H1 (cell line): Measurements from ENCODE around the gene C2orf66. TPM values are rescaled to one million over a fixed set of nuclear protein-coding genes. Genes with fewer than 3 reads are reported as not detected.

Experiments used
- CTCF ChIA-PET: fragments of 300-600 bp; sonication (Branson Sonifier 250); formaldehyde crosslinking; loops from one replicate; lab custom pipeline; 2021; ENCODE audit not compliant: partially characterized antibody; lab: Charles Lee
- POLR2A ChIA-PET: fragments of 300-600 bp; sonication (Branson Sonifier 250); formaldehyde crosslinking; loops from one replicate; lab custom pipeline; 2021; ENCODE audit warnings: inconsistent platforms; ENCODE audit not compliant: partially characterized antibody; lab: Charles Lee
- DNase-seq, 2 experiments: peaks; one replicate each; pipeline versions ENCODE4 v3.0.0 to v3.0.0-alpha.2; 2010 to 2022; ENCODE audit warnings: low spot score in 2 of 2, low read depth in 1 of 2, mixed read lengths in 1 of 2
- FAIRE-seq: peaks from 2 replicates; lab custom pipeline; 2011; peaks lifted over from hg19 to GRCh38; lab: Jason Lieb, UNC
- H2AFZ ChIP-seq: 2 replicates; pipeline ENCODE4 v1.8.1; 2012; ENCODE audit warnings: low read length, inconsistent platforms
- H2AK5ac ChIP-seq: 2 replicates; pipeline ENCODE4 v1.6.1; 2013; ENCODE audit warnings: low read depth, low read length
- H2BK120ac ChIP-seq: replicated peaks from 2 replicates; pipeline ENCODE3; 2013; ENCODE audit warnings: low read depth, low read length, inconsistent platforms
- H2BK12ac ChIP-seq: 2 replicates; pipeline ENCODE4 v1.6.1; 2013; ENCODE audit warnings: low read depth, low read length
- H2BK15ac ChIP-seq: 2 replicates; pipeline ENCODE4 v1.6.1; 2013; ENCODE audit warnings: low read length
- H2BK20ac ChIP-seq: 2 replicates; pipeline ENCODE4 v1.6.1; 2013; ENCODE audit warnings: low read length
- H2BK5ac ChIP-seq: 2 replicates; pipeline ENCODE4 v1.6.1; 2013; ENCODE audit warnings: low read depth, low read length
- H3K14ac ChIP-seq: 2 replicates; pipeline ENCODE4 v1.6.1; 2013; ENCODE audit warnings: inconsistent platforms; ENCODE audit not compliant: insufficient read length
- H3K18ac ChIP-seq: 2 replicates; pipeline ENCODE4 v1.6.1; 2013; ENCODE audit warnings: low read length; ENCODE audit errors: extremely low read depth
- H3K23ac ChIP-seq: 2 replicates; pipeline ENCODE4 v1.6.1; 2013; ENCODE audit warnings: inconsistent platforms; ENCODE audit not compliant: insufficient read length
- H3K23me2 ChIP-seq: 2 replicates; pipeline ENCODE4 v1.6.1; 2013; ENCODE audit warnings: low read depth, low read length
- H3K27ac ChIP-seq: 2 replicates; pipeline ENCODE4 v1.6.1; 2011; ENCODE audit warnings: low read depth, low read length, inconsistent platforms
- H3K27me3 ChIP-seq, 4 experiments: replicated peaks in 1 of 4; 1 replicate in 1 of 4; 2 replicates in 3 of 4; pipeline versions ENCODE4 v1.6.1 to v1.8.1; 2011 to 2013; ENCODE audit warnings: low read length in 3 of 4, mild to moderate bottlenecking in 3 of 4, inconsistent platforms in 2 of 4, mixed read lengths in 2 of 4, moderate library complexity in 1 of 4; ENCODE audit not compliant: control insufficient read depth in 3 of 4, insufficient read depth in 3 of 4; ENCODE audit errors: extremely low read depth in 1 of 4
- H3K36me3 ChIP-seq, 4 experiments: 2 replicates each; pipeline versions ENCODE4 v1.6.1 to v1.8.1; 2011 to 2013; ENCODE audit warnings: mild to moderate bottlenecking in 4 of 4, low read length in 3 of 4, moderate library complexity in 2 of 4, control low read depth in 1 of 4, inconsistent platforms in 1 of 4; ENCODE audit not compliant: insufficient read depth in 4 of 4, control insufficient read depth in 2 of 4
- H3K4ac ChIP-seq: replicated peaks from 2 replicates; pipeline ENCODE3; 2013; ENCODE audit warnings: low read length, low read depth, mixed read lengths, inconsistent platforms; ENCODE audit not compliant: insufficient read length
- H3K4me1 ChIP-seq, 4 experiments: replicated peaks in 1 of 4; 1 replicate in 1 of 4; 2 replicates in 3 of 4; pipeline versions ENCODE4 v1.6.1 to v1.8.1; 2011 to 2013; ENCODE audit warnings: low read length in 3 of 4, inconsistent platforms in 2 of 4, mixed read lengths in 1 of 4; ENCODE audit not compliant: insufficient read depth in 4 of 4, control insufficient read depth in 3 of 4
- H3K4me2 ChIP-seq, 2 experiments: 2 replicates each; pipeline versions ENCODE4 v1.6.1 to v1.8.1; 2011 to 2013; ENCODE audit warnings: low read depth in 2 of 2, low read length in 2 of 2, control low read depth in 1 of 2, inconsistent platforms in 1 of 2, mild to moderate bottlenecking in 1 of 2; ENCODE audit not compliant: insufficient read depth in 1 of 2
- H3K4me3 ChIP-seq, 4 experiments: fragments of 200-600, 300-600 bp in 1 of 4; sonication (generic), shearing (Covaris generic), sonication (Bioruptor Twin) in 1 of 4; 2 replicates each; pipeline versions ENCODE4 v1.5.1 to v1.8.1; 2011 to 2016; ENCODE audit warnings: low read length in 4 of 4, low read depth in 3 of 4, control low read depth in 2 of 4, inconsistent platforms in 2 of 4, mild to moderate bottlenecking in 2 of 4, mixed read lengths in 1 of 4, moderate library complexity in 1 of 4; ENCODE audit not compliant: insufficient read depth in 2 of 4; ENCODE audit errors: extremely low read depth in 1 of 4
- H3K56ac ChIP-seq: replicated peaks from 2 replicates; pipeline ENCODE3; 2013; ENCODE audit warnings: low read depth, mild to moderate bottlenecking, mixed read lengths, low read length, inconsistent platforms; ENCODE audit not compliant: insufficient read length
- H3K79me1 ChIP-seq: 2 replicates; pipeline ENCODE4 v1.6.1; 2013; ENCODE audit warnings: low read depth, low read length, control low read depth
- H3K79me2 ChIP-seq, 2 experiments: 2 replicates each; pipeline versions ENCODE4 v1.6.1 to v1.8.1; 2012 to 2013; ENCODE audit warnings: low read length in 2 of 2, mild to moderate bottlenecking in 2 of 2, inconsistent platforms in 1 of 2; ENCODE audit not compliant: insufficient read depth in 2 of 2, control insufficient read depth in 1 of 2
- H3K9ac ChIP-seq, 4 experiments: replicated peaks in 1 of 4; 1 replicate in 1 of 4; 2 replicates in 3 of 4; pipeline versions ENCODE4 v1.6.1 to v1.8.1; 2011 to 2013; ENCODE audit warnings: low read depth in 3 of 4, low read length in 3 of 4, control low read depth in 2 of 4, mild to moderate bottlenecking in 2 of 4, moderate library complexity in 2 of 4, inconsistent platforms in 1 of 4; ENCODE audit errors: extremely low read depth in 1 of 4
- H3K9me3 ChIP-seq, 2 experiments: 2 replicates each; pipeline versions ENCODE4 v1.6.1 to v1.8.1; 2012 to 2013; ENCODE audit warnings: mild to moderate bottlenecking in 2 of 2, moderate library complexity in 2 of 2, control low read depth in 1 of 2, inconsistent platforms in 1 of 2, low read depth in 1 of 2, low read length in 1 of 2, mixed read lengths in 1 of 2; ENCODE audit not compliant: insufficient read depth in 2 of 2
- H4K20me1 ChIP-seq, 2 experiments: replicated peaks in 1 of 2; 2 replicates each; pipeline versions ENCODE3 to v1.8.1; 2011 to 2013; ENCODE audit warnings: inconsistent platforms in 2 of 2, low read length in 2 of 2, mild to moderate bottlenecking in 1 of 2; ENCODE audit not compliant: insufficient read depth in 2 of 2, control insufficient read depth in 1 of 2
- H4K5ac ChIP-seq: 2 replicates; pipeline ENCODE4 v1.6.1; 2013; ENCODE audit warnings: low read length, low read depth, mixed read lengths, inconsistent platforms; ENCODE audit not compliant: insufficient read length
- H4K8ac ChIP-seq: 2 replicates; pipeline ENCODE4 v1.8.0; 2013; ENCODE audit warnings: mild to moderate bottlenecking, moderate library complexity, low read length, inconsistent platforms; ENCODE audit not compliant: insufficient read depth; ENCODE audit errors: extremely low read depth
- H4K91ac ChIP-seq: replicated peaks from 2 replicates; pipeline ENCODE3; 2013; ENCODE audit warnings: low read length, mixed read lengths, inconsistent platforms; ENCODE audit not compliant: insufficient read length
- EGR1 ChIP-seq: IDR thresholded peaks from 2 replicates; pipeline ENCODE4 v1.6.1; 2011; ENCODE audit warnings: low read depth, low read length, borderline replicate concordance
- EP300 ChIP-seq, 2 experiments: IDR thresholded peaks; 1 replicate in 1 of 2; 2 replicates in 1 of 2; pipeline ENCODE4 v1.6.1; 2011 to 2012; ENCODE audit warnings: low read depth in 2 of 2, low read length in 2 of 2, mild to moderate bottlenecking in 2 of 2, borderline replicate concordance in 1 of 2, inconsistent platforms in 1 of 2, moderate library complexity in 1 of 2
- PHF8 ChIP-seq: fragments of 200-600 bp; sonication (generic); conservative IDR thresholded peaks from 2 replicates; pipeline ENCODE4 v1.7.1; 2012; ENCODE audit warnings: low read depth, mild to moderate bottlenecking, inconsistent platforms, low read length, moderate library complexity
- WGBS, 2 experiments: shearing (Covaris generic) in 1 of 2; methylation state at CpG; one replicate each; pipeline versions ENCODE4 v1.1.6 to v1.1.7; 2013 to 2015; ENCODE audit warnings: low lambda C conversion rate in 2 of 2, mixed read lengths in 2 of 2, inconsistent platforms in 1 of 2, low coverage in 1 of 2, missing lambda C conversion rate in 1 of 2; ENCODE audit not compliant: insufficient replicate concordance in 2 of 2, insufficient coverage in 1 of 2, insufficient read length in 1 of 2; ENCODE audit errors: extremely low coverage in 1 of 2, missing lambda C conversion rate in 1 of 2; 5-methylcytosine and 5-hydroxymethylcytosine counted together
- polyA plus RNA-seq, 7 experiments: library from polyadenylated mRNA; depleted of rRNA in 3 of 7; stranded (reverse) in 5 of 7; unstranded in 2 of 7; fragments of >200 nt in 5 of 7; fragments of 200-250 nt in 2 of 7; gene quantifications; 1 replicate in 5 of 7; 2 replicates in 1 of 7; 4 replicates in 1 of 7; pipeline versions ENCODE4 v1.2.1 to v1.2.3, GENCODE V29; 2011 to 2013; ENCODE audit warnings: missing spikeins in 2 of 7, mixed read lengths in 2 of 7
- total RNA-seq: library from RNA; stranded (reverse); fragmentation: NEBNext Ultra II Directional; extraction: Animal tissue kit (Norgen Biotek cat#: 25700); gene quantifications from 2 replicates; pipeline ENCODE4 v1.2.1, GENCODE V29; 2021

C2orf66 gene
- total and polyA plus RNA-seq, 2 of the 8 experiments (the other 6 are each of a cell fraction or from before 2014, with no cell fraction given) = not detected

DNA sequence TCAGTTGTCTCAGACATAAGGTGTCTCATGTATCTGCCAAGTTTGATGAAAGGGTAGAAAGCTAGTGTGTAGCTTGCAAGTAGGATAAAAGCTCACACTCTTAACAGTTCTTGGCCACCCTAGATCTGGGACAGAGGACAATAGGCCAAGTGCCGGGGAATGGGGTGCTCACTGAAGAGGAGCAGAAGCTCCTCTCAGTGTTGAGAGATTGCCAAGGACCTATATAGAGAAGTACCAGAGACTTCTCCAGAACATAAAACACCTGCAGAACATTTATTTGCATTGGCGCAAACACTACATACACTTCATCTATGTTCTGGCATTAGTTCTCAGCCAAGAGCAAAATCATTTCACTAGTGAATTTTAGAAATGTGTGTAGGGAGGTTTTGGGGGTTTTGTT, 6.8 kb downstream of the C2orf66 start:
- Histone ChIP-seq H2BK15ac (no peak overlapping the region), H2BK5ac (no peak overlapping the region), H2AFZ (no peak overlapping the region), H3K23ac (no peak overlapping the region), H3K4ac (no peak overlapping the region), H4K8ac (no peak overlapping the region), H3K23me2 (peaks cover 4% of the 10 kb centered on the region; the same call in 1 of the 2 replicates), H4K91ac (no peak overlapping the region), H3K27me3 (peaks cover 0 to 2% (median 0%) of the 10 kb centered on the region in 4 experiments; a peak in 1 of 7 replicates), H2BK20ac (no peak overlapping the region), H3K9ac (no peak overlapping the region), H4K5ac (no peak overlapping the region), H3K79me2 (peaks cover 0 to 5% of the 10 kb centered on the region in 2 experiments; a peak in 2 of 4 replicates), H3K27ac (no peak overlapping the region), H2AK5ac (no peak overlapping the region), H3K4me2 (no peak overlapping the region), H3K18ac (no peak overlapping the region), H4K20me1 (no peaks in the 10 kb centered on the region), H3K36me3 (peaks cover 0 to 3% (median 0%) of the 10 kb centered on the region in 4 experiments; a peak in 1 of 8 replicates), H2BK120ac (no peak overlapping the region), H3K79me1 (no peaks in the 10 kb centered on the region), H3K4me3 (no peak overlapping the region), H3K14ac (no peak overlapping the region), H3K9me3 (no peaks in the 10 kb centered on the region), H3K56ac (no peak overlapping the region), H3K4me1 (no peaks in the 10 kb centered on the region), H2BK12ac (no peak overlapping the region)
- ChIA-PET CTCF (no interaction called here), POLR2A (interaction anchor here (0.8 to 1.4 kb wide), 2 partner anchors 9 to 125 kb away, joined by 3 read pairs; no protein-coding TSS in a partner anchor)
- WGBS, 2 experiments = 95% methylated on average over 2 of the region's 2 CpGs; no CpG with 5 or more reads in 1 of the 2 experiments
- no peak for FAIRE-seq
- DNase-seq = no peak
- TF ChIP-seq EP300 (IDR thresholded peaks at IDR 0.05; ENCODE audit: borderline replicate concordance in 1 of 2, low read depth in 2 of 2, low read length in 2 of 2) (no peak), EGR1 (no peak), PHF8 (no peak)
